Activated CD4-positive, alpha-beta T cell treated with anti-CD3 and anti-CD28 coated beads, Interleukin-2, amount 10 ng/mL, durations not matched to agents 24 days and 14 days (primary cell): Measurements from ENCODE around the gene MAP2K5. TPM values are rescaled to one million over a fixed set of nuclear protein-coding genes. Genes with fewer than 3 reads are reported as not detected.

ENCODE experiments used
- DNase-seq: peaks from one replicate; pipeline ENCODE4 v3.0.0; 2022
- H3K27ac Mint-ChIP-seq: one replicate; pipeline ENCODE4 v1.8.0; 2022; ENCODE audit warnings: mild to moderate bottlenecking, mixed read lengths
- H3K27me3 Mint-ChIP-seq: one replicate; pipeline ENCODE4 v1.8.0; 2022; ENCODE audit warnings: mixed read lengths
- H3K36me3 Mint-ChIP-seq: one replicate; pipeline ENCODE4 v1.8.0; 2022; ENCODE audit warnings: low read depth, mild to moderate bottlenecking, mixed read lengths
- H3K4me1 Mint-ChIP-seq: one replicate; pipeline ENCODE4 v1.8.0; 2021; ENCODE audit warnings: mixed read lengths
- H3K4me3 Mint-ChIP-seq: one replicate; pipeline ENCODE4 v1.8.0; 2022; ENCODE audit warnings: mild to moderate bottlenecking, moderate library complexity, mixed read lengths
- H3K9me3 Mint-ChIP-seq: one replicate; pipeline ENCODE4 v1.8.0; 2021; ENCODE audit warnings: mixed read lengths
- intact Hi-C: fragments of 100-400 bp; cut with micrococcal nuclease; formaldehyde crosslinking; loops from one replicate; pipeline ENCODE4 v1.15.1; 2023
- total RNA-seq: library from RNA; stranded (reverse); gene quantifications from 2 replicates; pipeline ENCODE4 v1.2.3, GENCODE V29; 2022

Gene MAP2K5
- total RNA-seq, 1 donor from 2014 or later = 21.0 TPM

DNA sequence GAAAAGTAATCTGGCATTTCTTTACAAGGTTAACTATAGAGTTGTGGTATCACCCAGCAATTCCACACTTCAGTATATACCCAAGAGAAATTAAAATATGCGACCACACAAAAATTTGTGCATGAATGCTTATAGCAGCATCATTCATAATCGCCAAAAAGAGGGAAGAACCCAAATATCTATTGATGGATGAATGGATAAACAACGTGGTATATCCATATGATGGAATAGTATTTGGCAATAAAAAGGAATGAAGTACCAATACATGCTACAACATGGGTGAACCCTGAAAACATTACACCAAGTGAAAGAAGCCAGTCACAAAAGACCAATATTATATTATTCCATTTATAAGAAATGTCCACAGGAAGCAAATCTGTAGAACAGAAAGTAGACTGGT is 274.2 kb downstream of the MAP2K5 start:
- H3K27ac Mint-ChIP-seq = no peak overlapping the region
- peaks cover 49% of the 10 kb centered on the region for H3K27me3 Mint-ChIP-seq
- H3K4me3 Mint-ChIP-seq = no peak overlapping the region
- intact Hi-C loops = loop anchor here (5.0 kb wide), 1 partner anchor 314 kb away; no protein-coding TSS in a partner anchor
- DNase-seq = no peak
- no peaks in the 10 kb centered on the region for H3K36me3 Mint-ChIP-seq
- no peaks in the 10 kb centered on the region for H3K4me1 Mint-ChIP-seq
- no peaks in the 10 kb centered on the region for H3K9me3 Mint-ChIP-seq

DNA sequence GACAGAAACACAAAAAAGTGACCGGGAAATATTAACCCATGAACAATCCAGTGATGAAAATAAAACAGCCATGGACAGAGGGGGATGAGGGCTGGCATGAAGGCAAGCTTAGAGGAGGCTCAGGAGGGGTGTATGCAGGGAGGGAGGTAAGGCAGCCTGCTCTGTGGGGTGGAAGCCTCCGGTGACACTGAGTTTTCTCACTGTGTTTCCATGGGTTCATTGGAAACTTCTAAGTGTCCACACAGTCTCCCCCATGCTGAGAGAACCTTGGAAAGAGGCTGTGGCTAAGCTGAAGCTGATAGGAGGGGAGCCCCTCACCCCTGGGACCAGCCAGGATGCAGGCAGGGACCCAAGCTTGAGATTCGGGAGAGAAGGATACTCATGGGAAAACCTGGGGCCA is 276.0 kb downstream of the MAP2K5 start:
- Mint-ChIP-seq H3K27me3 (peaks cover 60% of the 10 kb centered on the region), H3K4me3 (no peak overlapping the region), H3K36me3 (peaks cover 5% of the 10 kb centered on the region), H3K27ac (no peak overlapping the region), H3K4me1 (peaks cover 6% of the 10 kb centered on the region), H3K9me3 (peaks cover 3% of the 10 kb centered on the region)
- intact Hi-C loops = loop anchor here (5.0 kb wide), 1 partner anchor 316 kb away; no protein-coding TSS in a partner anchor
- no peak for DNase-seq

DNA sequence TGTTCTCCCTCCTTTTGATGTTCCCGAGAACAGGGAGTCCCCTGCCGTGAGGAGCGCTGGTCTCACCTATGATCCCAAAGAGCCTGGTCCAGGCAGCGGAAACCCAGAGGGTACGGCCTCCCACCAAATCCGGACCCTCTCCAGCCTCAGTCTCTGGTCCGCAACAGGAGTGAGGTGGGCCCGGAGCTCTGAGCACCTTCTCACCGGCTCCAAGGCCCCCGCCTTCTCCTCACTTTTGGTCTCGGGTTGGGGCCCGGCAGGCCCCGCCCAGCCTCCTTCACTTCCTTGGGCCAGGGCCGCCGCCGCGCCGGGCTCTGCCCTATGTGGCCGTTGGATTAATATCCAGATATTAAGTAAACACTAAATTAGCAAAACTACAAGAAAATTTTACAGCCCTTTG is 277.1 kb downstream of the MAP2K5 start:
- Mint-ChIP-seq H3K4me3 (no peak overlapping the region), H3K27ac (no peak overlapping the region), H3K9me3 (peaks cover 3% of the 10 kb centered on the region), H3K4me1 (peaks cover 13% of the 10 kb centered on the region), H3K27me3 (peaks cover 71% of the 10 kb centered on the region), H3K36me3 (peaks cover 6% of the 10 kb centered on the region)
- intact Hi-C loops = loop anchor here (5.0 kb wide), 2 partner anchors 277 to 317 kb away; partner anchors contain the start of gene MAP2K5
- no peak for DNase-seq

DNA sequence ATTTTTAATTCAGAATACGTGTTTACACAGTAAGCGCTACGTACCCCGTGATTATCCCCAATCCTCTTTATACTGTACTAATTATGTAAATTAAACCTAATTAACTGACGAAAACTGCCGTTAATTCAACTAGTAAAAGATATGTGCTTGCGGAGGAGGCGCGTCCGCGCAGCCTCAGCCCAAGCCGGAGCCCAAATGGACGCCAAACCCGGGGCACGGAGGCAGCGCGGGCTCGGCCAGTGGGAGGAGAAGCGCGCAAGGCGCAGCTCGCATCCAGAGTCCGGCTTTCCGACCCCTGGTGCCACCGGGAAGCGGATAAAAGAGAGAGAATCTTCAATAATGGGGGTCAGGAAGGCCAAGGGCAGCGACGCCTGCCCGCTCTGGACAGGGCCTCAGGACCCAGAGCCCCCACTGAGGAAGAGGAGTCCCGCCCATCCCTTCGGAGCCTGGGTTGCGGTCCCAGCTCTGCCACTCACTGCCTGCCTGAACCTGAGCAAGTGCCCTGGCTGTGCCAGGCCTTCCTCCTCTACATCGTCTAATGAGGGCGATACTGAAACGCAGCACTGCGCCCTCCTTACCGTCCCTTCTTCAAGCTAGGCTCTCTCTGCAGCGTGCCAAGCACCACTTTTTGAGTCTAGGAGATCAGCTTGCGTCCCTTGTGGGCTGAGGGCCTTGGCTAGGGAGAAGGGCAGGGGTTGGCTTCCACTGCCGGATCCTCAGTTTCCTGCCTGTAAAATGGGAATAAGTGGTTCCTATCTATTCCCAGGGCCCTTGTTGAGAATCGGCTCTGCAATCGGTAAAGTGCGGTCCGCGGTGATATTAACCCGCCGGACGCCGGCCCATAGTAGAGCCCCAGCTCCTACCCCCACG is 277.9 kb downstream of the MAP2K5 start:
- H3K27me3 Mint-ChIP-seq = peaks cover 77% of the 10 kb centered on the region
- peaks cover 6% of the 10 kb centered on the region for H3K36me3 Mint-ChIP-seq
- peaks cover 13% of the 10 kb centered on the region for H3K4me1 Mint-ChIP-seq
- no peak for DNase-seq
- H3K9me3 Mint-ChIP-seq = peaks cover 3% of the 10 kb centered on the region
- peak overlapping the region; percentile 62 for H3K27ac Mint-ChIP-seq
- H3K4me3 Mint-ChIP-seq = no peak overlapping the region
- intact Hi-C loops = loop anchor here (5.0 kb wide), 1 partner anchor 278 kb away; the partner anchor contains the start of gene MAP2K5

DNA sequence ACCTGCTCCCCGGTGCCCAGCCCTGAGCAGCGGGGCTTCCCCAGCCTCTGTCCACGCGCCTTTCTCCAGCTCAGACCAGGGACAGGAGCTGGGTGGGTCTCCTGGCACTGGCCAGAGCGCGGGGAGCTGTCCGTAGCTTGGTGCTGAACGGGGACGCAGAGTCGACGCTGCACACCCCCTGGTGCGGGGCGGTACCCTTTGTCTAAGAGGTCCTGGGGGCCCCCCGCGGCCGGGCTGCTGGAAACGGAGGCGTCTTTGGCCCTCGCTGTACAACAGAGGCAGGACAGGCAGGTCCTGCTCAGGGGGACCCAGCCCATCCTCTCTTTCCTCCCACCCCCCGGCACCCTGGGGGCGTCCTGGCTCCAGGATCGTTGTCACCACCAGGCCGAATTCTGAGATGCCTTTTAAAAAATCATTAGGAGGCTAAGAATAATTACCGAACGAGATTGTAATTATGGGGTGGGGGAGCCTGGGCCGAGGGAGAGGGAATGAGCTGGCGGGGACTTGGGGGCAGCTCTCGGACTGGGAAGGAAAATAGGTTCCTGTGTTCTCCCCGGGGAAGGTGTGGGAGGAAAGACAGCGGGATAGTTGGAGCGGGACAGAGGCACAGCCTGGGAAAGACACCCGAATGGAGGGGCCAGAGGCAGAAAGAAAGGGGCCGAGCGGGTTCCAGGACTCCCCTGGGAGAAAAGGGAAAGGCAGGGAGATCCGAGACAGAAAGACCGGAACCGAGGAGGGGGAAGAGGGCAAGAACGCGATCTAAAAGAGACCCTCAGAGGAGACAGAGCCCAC is 278.7 kb downstream of the MAP2K5 start:
- peak overlapping the region; percentile 62 for H3K27ac Mint-ChIP-seq
- H3K27me3 Mint-ChIP-seq = peaks cover 85% of the 10 kb centered on the region
- peak overlapping the region; percentile 15 for H3K4me3 Mint-ChIP-seq
- peak; percentile 78 for DNase-seq
- H3K4me1 Mint-ChIP-seq = peaks cover 20% of the 10 kb centered on the region
- peaks cover 3% of the 10 kb centered on the region for H3K9me3 Mint-ChIP-seq
- intact Hi-C loops = loop anchor here (1.0 to 5.0 kb wide), 2 partner anchors 13 to 279 kb away; partner anchors contain the start of gene MAP2K5
- peaks cover 9% of the 10 kb centered on the region for H3K36me3 Mint-ChIP-seq

DNA sequence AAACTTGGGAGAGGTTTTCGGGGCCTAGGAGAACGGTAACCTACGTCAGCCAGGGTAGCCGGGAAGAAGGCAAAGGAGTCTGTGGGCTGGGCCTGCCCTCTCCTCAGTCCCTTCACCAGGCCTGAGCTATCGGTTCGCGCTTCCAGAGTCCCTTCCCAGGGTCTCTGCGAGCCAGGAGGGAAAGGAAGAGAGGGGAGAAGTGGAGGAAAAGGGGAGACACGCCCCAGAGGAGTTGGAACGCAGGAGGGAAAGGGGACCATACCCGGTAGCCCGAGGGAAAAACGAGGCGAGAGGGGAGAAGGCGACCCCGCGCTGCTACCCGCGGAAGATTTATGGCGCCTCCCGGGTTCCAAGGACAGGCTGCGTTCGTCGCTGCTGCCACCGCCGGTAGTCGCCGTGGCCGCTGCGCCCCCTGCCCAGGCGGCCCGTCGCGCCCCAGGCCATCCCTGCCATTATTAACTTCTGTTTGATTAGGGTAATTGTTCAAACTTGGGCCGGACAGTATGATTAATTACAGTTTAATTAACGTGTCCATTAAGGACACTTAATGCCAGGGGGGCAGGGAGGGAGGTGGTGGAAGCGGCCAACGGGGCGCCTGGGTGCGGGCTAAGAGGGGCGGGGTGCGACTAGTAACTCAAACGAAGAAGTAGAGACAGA is 279.4 kb downstream of the MAP2K5 start:
- Mint-ChIP-seq H3K27ac (peak overlapping the region; percentile 60), H3K4me1 (peaks cover 23% of the 10 kb centered on the region), H3K9me3 (peaks cover 3% of the 10 kb centered on the region), H3K27me3 (peaks cover 84% of the 10 kb centered on the region), H3K36me3 (peaks cover 12% of the 10 kb centered on the region), H3K4me3 (peak overlapping the region; percentile 40)
- intact Hi-C loops = loop anchor here (1.0 to 5.0 kb wide), 2 partner anchors 12 to 280 kb away; partner anchors contain the start of gene MAP2K5
- no peak for DNase-seq

DNA sequence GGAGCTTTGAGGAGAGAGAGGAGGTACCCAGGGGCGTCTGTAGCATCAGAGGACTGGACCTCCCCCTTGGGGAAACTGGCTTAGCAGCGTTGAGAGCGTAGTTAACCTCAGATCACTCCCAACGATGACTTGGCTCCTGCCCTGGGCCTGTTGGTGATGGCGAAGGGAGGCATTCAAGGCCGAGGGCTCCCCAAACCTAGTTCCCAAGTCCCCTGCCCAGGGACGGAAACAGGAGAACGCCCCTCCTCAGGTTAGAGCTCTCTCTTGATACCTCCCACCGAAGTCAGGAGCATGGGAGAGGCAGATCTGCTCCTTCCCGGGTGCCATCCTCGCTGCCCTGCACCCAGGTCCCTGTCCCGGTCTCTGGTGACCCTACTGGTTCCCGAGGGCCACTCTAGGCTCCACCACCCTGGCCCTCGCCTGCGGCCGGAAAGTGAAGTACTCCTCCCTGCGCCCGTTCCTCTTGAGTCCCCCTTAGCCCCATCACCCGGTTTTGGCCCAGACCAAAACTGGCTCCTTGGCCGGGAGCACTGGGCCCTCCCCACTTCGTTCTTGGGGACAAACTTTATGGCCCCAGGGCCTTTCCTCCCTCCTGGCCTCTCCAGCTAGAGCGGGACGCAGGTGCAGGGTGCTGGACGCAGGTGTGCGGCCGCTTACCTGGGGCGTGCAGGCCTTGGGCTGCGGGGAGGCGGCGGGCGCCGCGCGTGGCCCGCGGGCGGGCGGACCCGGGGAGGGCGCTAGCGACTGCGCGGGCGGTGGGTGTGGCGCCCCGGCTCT is 280.2 kb downstream of the MAP2K5 start:
- Mint-ChIP-seq H3K9me3 (peaks cover 3% of the 10 kb centered on the region), H3K4me3 (peak overlapping the region; percentile 40), H3K27me3 (peaks cover 76% of the 10 kb centered on the region), H3K4me1 (peaks cover 23% of the 10 kb centered on the region), H3K27ac (peak overlapping the region; percentile 60), H3K36me3 (peaks cover 12% of the 10 kb centered on the region)
- intact Hi-C loops = loop anchor here (5.0 kb wide), 1 partner anchor 280 kb away; the partner anchor contains the start of gene MAP2K5
- DNase-seq = no peak

- Mint-ChIP-seq H3K27me3 (peaks cover 72% of the 10 kb centered on the region), H3K4me3 (peak overlapping the region; percentile 64), H3K4me1 (peaks cover 25% of the 10 kb centered on the region), H3K27ac (peak overlapping the region; percentile 64), H3K9me3 (peaks cover 3% of the 10 kb centered on the region), H3K36me3 (peaks cover 14% of the 10 kb centered on the region)
- intact Hi-C loops = loop anchor here (5.0 kb wide), 1 partner anchor 281 kb away; the partner anchor contains the start of gene MAP2K5
- DNase-seq = no peak
These were observed 281.1 kb downstream of the MAP2K5 start for GRCh38 chr15:67823314-67824196.

GRCh38 chr15:67824197-67824968 is 281.9 kb downstream of the MAP2K5 start:
- peak overlapping the region; percentile 64 for H3K27ac Mint-ChIP-seq
- DNase-seq = no peak
- peaks cover 75% of the 10 kb centered on the region for H3K27me3 Mint-ChIP-seq
- intact Hi-C loops = loop anchor here (5.0 kb wide), 1 partner anchor 282 kb away; the partner anchor contains the start of gene MAP2K5
- H3K4me1 Mint-ChIP-seq = peaks cover 29% of the 10 kb centered on the region
- H3K4me3 Mint-ChIP-seq = peak overlapping the region; percentile 64
- peaks cover 14% of the 10 kb centered on the region for H3K36me3 Mint-ChIP-seq
- H3K9me3 Mint-ChIP-seq = peaks cover 3% of the 10 kb centered on the region

- H3K4me1 Mint-ChIP-seq = peaks cover 29% of the 10 kb centered on the region
- H3K27ac Mint-ChIP-seq = peak within 1 kb of the TSS; percentile 85
- peaks cover 73% of the 10 kb centered on the region for H3K27me3 Mint-ChIP-seq
- peaks cover 14% of the 10 kb centered on the region for H3K36me3 Mint-ChIP-seq
- intact Hi-C loops = loop anchor here (5.0 kb wide), 1 partner anchor 283 kb away; the partner anchor contains the start of gene MAP2K5
- peak; percentile 72 for DNase-seq
- peak within 1 kb of the TSS; percentile 40 for H3K4me3 Mint-ChIP-seq
- peaks cover 3% of the 10 kb centered on the region for H3K9me3 Mint-ChIP-seq
These were observed 282.7 kb downstream of the MAP2K5 start, which contains the start of gene SKOR1 for GRCh38 chr15:67824976-67825880. Gene SKOR1, plus strand, starts transcription at chr15:67825509. Its CDS starts 94 bp downstream, at chr15:67825603.
